Activated gamma-delta T cell treated with Interleukin-2 at 50 U/mL for 16 hours (primary cell): Measurements from ENCODE around the gene DBH.

Experiments used
- DNase-seq: peaks from one replicate; pipeline ENCODE4 v3.0.0-alpha.2; 2020

DBH gene

DNA sequence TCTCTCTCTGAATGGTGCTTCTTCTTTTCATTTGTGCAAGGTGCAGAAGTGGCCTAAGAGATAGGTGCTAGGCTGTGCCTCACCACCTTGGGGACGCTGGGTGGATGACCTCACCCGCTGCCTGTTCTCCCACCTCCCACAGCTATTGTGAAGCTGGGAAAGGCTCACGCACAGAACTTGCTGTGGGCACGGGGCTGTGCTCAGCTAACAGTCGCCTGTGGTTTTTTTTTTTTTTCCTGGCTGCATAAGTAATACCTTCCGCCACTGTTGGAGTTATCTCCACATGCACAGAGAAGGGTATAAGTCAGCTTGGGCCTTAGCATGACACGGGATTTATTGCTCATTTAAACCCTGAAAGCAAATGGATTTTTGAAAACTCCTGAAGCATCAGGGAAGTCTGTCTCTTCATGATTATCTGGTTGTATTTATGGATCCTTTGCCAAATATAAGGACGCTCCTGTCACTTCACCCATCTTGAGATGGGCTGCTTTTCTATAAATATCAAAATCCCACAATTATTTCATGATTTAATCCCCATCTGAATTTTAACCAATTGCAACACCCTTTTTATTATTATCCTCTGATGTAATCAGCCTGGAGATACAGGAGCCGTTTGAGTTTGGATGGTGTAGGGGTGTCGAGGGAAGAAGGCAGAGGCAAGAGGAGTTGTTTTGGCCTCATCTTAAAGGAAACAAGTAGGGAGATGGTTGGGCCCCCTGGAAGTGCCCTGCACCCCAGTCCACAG, 9.0 kb downstream of the DBH start:
- no peak for DNase-seq

DNA sequence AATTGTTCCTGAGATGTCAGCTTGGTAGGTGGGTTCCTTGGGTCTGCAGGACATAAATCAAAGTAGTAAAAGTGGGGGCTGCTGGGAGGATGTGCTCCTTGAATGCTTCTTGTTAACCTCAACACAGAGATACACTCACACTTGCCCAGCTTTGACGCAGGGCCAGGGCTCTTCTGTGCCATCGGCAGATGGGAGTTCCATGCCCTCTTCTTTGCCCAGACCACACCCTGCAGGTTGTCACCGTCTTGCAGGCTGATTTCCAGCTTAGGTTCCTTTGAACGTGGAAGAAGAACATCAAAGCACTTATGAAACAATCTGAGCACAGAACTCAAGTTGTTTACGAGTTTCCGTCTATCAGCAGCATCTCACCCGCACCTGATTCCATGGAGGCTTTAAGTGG, 11.0 kb downstream of the DBH start:
- no peak for DNase-seq

DNA sequence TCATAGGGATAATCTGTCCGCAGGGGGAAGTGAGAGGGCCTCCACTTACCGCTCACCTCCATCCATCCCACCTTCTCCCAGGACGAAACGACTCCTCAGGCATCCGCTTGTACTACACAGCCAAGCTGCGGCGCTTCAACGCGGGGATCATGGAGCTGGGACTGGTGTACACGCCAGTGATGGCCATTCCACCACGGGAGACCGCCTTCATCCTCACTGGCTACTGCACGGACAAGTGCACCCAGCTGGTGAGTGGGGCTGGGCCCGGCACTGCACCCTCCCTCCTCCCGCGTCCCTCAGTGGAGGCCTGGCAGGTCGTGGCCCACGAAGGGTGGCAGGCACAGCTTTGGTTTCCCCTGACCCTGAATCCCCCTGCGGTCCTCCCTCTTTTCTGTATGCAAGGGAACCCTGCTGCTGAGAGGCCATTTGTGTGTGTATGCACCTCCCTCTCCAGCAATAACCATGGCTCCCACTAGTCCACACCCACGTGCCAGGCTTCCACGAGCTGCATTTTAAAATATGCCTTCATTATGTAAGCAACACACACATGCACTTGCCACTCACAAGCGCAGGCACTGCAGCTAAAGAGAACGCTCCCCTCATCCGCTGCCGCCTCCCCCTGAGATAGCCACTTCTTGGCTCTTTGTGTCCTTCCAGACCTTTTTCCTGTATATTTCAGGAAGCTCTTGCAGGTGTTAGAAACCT, 11.8 kb downstream of the DBH start:
- DNase-seq = no peak

DNA sequence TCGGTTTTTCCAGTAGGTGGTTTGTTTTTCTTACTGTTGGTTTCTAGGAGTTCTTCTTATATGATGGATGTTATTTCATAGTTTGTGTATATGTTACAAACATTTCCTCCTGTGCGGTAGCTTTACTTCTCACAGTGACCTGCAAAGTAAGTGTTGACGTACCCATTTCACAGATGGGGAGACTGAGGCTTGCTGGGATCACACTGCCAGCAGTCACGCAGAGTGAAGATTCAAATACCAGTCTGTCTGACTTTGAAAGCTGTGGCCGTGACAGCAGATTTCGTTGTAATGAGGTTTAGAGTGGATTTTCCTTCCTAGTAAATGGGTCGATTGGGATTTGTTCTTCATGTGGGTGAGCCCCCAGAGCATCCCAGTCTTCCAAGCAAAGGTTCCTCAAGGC, 13.0 kb downstream of the DBH start:
- DNase-seq = no peak

DNA sequence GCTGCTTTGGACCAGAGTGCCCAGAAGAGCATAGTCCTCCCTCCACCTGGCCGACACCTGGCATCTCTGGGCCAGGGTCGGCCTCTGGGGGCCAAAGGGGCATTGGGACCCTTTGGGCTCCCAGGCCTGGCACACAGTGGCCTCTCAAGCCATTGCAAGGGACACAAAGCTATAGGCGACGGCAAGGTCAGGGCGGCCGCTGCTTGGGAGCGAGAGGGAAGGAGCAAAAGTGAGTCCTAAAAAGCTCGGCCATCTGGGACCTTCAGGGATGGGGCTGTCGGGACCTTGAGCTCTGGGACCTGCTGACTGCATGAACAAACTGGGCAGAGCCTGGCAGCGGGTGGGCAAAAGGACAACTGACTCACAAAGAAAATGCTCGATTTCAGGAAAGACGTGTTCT, 13.9 kb downstream of the DBH start:
- no peak for DNase-seq

DNA sequence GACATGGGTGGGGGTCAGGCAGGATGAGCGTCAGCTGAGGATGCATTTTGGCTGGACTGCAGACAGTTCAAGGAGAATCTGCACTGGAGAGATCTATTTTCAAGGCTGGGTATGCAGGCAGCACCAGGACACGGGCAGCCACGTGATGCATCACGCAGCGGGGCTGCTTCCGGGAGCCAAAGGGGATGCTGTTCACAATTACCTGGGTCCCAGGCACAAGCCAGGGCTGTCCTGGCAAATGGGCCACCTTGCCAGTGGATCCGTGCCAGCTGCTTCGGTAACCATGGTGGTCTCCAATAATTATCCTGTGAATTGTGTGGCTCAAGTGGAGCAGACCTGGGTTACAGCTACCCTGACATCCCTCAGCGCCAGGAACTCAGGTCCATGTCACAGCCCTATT, 17.5 kb downstream of the DBH start:
- no peak for DNase-seq

DNA sequence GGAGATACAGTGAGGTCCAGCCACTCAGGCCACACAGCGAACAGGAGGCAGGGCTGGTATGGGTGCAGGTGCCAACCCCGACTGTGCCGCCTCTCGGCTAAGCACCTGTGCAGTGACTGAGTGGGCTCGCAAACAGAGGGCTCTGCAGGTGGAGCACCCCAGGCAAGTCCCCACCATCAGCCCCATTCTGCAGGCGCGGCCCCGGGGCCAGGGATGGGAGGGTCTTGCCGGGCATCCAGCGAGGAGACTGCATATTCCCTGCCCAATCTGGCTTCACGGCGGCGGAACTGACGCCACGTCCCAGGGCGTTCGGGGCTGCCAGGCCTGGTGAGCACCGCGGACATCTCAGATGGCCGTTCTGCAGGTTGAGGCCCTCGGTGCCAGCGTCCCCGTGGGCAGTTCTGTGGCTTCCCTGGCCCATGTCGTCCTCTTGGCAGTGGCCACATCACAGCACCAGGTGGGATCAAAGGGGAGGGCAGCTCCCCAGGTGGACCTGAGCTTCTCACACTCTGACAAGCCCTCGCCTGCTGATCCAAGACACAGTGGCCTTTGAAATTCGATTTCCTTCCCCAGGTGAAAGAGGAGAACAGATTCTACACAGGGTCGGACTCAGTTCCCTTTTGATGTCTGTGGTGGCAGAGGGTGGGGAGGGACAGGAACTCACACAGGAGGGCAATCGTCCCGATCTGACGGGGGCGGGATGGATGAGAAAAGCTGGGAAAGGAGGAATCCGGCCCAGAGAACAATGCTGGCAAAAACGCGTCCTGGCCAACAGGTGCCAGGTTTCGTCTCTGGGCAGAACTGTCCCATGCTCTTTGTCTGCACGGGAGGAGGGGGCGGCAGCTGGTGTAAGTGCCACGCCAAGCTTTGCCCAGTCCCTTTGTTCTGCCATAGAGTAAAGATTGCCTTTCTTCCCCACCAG, 18.8 kb downstream of the DBH start:
- DNase-seq = no peak

DNA sequence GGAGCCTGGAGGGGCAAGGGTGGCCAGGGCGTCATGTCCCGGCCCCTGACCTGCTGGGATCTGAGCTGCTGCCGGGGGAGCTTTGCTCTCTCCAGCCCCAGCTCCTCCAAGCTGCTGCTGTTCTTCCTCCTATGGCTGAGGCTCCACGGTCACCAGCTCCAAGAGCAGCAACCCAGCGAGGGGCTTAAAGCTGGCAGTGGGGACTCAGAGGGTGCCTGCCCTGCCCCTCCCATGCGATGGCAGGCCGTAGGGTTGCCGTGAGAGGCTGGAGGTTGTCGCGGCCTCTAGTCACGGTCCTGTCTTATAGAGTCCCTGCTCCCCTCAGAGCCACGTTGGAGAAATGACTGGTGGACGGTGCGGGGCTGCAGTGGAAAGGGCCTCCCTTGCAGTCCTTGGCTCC, 19.5 kb downstream of the DBH start:
- DNase-seq = no peak

DNA sequence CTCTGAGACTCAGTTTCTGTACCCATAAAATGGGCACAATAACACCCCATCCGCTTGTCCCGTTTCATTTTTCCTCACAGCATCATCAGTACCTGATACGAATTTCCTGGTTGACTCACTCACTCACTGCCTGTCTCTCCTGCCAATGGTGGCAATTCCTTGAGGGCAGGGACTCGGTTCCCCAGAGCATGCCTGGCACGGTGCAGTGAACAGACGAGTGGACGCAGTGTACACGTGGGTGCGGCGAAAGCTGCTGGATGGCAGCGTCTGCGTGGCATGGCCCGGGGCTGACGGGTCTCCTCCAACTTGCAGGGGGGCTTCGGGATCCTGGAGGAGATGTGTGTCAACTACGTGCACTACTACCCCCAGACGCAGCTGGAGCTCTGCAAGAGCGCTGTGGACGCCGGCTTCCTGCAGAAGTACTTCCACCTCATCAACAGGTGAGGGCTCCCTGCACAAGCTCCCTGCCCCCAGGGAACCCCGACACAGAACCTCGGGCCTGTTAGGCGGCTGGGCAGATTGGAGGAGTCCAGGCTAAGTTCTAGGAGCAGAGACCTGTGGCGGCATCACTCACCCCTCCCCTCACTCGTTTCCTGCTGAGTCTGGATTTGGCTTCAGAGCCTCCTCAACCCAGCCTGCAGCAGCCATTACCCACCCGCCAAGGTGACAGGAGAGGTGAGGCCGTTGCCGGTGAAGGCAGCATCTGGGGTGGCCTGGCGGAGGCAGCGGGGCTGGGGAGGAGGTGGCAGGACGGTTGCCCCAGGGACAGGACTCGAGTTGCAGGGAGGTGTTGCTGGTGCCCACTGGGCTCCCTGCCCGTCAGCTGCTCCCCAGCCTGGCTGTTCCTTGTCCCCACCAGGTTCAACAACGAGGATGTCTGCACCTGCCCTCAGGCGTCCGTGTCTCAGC, 20.3 kb downstream of the DBH start:
- DNase-seq = no peak

DNA sequence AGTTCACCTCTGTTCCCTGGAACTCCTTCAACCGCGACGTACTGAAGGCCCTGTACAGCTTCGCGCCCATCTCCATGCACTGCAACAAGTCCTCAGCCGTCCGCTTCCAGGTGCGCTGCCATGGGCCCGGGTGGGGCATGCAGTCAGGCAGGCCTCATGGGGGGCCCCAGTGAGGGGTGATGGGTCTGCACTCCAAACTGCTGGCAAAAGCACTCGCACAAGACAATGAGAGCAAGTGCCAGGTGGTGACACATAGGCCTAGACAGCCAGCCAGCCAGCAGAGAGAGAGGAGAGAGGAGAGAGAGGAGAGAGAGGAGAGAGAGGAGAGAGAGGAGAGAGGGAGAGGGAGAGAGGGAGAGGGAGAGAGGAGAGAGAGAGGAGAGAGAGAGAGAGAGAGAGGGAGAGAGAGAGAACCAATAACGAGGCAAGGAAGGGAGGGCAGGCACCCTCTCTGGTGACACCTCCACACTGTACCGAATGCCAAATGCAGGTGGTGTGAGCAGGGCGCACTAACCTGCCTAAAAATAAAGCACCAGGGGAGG, 21.0 kb downstream of the DBH start:
- DNase-seq = no peak

DNA sequence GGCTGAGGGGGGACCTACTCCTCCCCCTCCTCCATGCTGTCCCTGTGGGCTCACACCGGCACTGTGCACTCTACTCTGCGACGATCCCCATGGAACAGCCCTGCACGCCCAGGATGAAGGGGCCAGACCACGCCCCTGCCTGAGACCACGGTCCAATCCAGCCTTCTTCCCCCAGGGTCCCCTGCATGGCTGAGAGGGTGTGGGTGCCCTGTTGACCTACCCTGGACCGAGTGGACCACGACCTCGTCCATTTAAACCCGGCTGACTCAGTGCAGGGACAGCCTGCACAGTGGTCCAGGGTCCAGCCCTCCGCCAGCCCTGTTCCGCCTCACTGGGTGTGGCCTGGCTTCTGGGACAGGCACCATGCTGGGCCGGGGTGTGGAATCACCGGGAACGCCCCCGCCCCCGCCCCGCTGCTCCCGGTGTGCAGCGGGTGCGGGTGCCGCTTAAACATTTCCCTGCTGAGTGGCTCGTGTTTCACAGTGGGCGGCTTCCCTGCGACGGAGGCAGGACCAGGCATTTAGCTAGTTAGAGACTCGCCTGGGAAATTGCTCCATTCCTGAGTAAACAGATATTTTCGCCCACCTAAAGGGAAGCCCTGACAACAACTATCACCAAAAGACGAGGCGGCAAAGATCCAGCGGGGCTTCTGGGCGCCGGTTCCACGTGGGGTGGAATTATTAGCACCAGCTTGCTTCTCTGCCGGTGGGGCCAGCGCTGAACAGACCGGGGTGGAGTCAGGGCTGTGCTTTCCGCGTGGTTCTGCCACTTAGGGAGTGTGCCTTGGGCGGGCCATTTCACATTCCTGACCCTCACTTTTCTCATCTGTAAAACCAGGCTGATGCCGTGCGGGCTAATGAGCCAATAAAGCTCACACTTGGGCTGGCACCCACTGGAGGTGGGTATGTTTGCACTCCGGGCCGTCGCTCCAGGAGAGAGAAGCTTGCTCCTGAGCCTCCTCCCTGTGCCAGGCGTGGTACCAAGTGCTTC, 22.6 kb downstream of the DBH start:
- no peak for DNase-seq

DNA sequence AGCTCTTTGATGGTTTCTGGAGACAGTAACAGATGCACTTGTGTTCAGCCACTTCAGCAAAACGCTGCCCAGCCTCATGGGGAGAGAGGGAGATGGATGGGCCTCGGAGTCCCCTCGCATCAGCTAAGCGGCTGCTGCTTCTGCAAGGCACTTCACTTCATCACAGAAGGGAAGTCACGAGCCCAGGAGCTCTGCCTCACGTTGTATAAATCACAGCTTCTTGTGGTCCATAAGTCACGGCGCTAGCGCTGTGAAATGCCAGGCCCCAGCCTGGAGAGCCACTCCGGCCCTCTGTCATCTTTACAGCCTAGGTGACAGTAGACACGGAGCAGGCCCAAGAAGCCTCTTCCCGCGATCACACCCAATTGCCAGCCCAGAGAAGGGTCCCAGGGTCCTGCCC, 23.4 kb downstream of the DBH start:
- no peak for DNase-seq

DNA sequence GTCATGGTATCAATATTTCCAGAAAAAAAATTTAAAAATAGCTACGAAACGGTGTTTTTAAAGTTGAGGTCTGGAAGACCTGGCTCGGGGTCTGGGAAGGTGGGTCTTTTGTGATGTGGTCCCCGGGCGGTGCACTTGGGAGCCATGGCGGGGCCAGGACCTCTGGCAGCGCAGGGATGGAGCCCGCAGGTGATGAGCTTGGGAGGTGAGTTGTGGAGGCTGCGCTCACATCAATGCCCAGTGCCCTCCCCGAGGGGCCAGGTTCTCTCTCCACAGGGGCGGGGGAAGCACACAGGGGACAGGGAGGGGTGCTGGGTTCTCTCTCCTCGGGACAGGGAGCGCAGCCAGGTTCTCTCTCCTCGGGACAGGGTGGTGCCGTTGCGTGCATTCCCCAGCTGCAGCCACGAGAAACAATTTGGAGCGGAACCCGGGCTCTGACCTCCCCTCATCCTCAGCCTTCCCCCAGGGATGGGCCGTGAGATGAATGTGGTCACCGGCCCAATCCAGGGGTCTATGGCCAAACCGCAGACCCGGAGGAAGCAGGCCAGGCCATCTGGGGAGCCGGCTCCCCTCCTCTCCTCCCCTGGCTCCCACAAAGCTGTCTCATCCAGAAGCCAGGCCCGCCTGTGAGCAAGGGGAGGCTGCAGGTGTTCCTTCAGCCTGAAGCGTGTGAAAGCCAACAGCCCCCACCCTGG, 25.8 kb downstream of the DBH start:
- no peak for DNase-seq

DNA sequence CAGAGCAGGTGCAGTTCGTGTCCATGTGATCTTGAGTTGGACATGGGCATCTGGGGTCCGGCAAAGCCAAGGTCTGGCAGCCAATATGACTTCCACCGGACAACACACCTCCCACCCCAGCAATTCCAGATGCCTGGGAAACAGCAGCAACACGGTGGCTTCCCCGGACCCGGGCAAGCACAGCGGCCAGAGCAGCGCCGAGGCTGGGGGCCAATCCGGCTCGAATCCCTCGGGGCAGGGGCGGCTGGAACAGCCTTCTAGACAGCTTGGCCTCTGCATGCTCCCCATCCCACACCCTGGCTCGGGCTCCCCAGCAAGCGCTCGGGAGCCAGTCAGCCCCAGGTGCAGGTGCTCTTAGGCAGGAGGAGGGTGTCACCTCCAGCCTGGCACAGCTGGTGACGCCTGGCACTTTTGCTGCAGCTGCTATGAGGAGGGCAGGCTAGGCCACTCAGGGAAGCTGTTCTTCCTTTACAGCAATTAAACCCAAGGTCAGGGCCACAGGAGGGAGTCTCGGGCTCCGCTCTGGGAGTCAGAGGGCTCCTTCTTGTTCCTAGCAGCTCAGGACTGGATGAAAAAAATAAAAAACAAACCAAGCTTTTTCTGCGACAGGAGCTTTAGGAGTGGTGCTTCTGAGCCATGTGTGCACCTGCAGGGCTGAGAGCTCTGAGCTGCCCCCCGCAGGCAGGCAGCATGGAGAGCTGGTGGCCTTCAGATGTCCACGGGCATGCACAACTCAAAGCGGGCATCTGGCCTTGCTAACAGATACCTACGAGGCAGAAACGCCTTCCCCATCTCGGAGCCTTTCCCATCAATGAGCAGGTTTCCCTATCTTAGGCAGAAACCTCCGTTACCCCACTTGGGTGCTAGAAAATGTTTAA, 28.2 kb downstream of the DBH start:
- no peak for DNase-seq

DNA sequence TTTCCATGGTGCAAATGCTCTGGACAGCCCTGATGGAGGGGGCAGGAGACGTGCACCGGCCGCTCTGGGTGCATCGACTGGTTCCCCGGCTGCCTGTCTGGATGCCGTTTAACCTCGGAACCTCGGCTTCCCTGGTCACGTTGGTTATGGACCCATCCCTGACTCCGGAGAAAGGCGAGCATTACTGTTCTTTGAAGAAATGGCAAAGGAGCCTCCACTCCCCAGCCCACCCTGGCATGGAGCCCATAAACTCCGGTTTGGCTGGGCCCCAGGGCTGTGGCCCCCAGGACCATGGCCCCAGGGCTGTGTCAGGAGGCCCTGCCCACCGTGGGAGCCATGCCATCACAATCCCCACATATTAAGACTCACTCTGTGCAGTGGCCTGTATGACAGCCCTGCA, 28.9 kb downstream of the DBH start:
- DNase-seq = no peak

DNA sequence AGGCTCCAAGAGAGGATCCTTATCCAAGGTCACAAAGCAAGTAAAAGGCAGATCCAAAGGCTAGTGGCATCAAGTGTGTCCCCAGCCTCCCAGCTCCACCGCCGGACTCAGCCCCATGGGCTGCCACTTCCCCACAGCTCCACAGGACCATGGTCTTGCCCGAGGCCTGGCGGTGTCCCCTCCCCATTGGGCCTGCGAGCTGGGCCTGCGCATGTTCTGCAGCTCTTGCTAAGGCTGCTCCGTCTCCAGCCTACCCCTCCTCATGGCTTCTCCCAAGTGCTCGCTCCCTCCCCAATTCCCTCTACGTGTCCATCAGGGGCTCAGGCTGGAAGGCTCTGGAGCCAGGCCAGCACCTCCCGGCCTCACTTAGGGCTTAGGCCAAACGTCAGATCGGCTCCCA, 29.4 kb downstream of the DBH start:
- DNase-seq = no peak

DNA sequence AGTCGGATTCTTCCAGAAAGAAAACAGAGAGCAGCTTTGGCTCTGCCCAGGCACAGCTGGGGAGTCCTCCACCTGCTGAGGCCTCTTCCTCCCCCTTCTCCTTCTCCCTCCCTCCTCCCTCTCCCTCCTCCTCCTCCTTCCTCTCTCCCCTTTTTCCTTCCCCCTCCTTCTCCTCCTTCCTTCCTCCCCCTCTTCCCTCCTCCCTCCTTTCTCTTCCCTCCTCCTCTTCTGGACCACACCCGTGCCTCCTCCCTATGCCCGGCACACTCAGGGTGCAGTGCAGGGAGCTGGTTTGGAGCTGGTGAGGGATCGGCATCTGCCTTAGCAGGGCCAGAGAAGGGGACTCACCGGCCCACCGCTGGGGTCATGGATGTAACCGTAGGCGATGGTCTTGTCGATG, 30.2 kb downstream of the DBH start:
- DNase-seq = no peak

DNA sequence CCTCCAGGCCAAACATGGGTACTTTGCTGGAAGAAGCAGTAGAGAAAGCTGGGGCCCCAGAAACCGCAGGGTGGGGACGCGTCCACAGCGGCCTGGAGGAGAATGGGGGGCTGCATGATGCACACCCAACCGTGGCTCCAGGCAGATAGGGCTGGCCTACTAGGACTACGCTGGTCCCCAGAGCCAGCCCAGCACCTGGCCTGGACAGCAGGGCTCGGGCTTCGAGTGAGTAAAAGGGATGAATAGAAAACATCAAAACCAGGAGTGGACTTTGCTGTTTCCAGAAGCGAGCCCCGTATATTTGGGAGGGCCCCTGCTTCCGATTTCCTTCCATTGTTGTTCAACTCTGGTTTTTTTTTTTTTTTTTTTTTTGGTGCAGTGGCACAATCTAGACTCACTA, 30.7 kb downstream of the DBH start:
- DNase-seq = no peak

DNA sequence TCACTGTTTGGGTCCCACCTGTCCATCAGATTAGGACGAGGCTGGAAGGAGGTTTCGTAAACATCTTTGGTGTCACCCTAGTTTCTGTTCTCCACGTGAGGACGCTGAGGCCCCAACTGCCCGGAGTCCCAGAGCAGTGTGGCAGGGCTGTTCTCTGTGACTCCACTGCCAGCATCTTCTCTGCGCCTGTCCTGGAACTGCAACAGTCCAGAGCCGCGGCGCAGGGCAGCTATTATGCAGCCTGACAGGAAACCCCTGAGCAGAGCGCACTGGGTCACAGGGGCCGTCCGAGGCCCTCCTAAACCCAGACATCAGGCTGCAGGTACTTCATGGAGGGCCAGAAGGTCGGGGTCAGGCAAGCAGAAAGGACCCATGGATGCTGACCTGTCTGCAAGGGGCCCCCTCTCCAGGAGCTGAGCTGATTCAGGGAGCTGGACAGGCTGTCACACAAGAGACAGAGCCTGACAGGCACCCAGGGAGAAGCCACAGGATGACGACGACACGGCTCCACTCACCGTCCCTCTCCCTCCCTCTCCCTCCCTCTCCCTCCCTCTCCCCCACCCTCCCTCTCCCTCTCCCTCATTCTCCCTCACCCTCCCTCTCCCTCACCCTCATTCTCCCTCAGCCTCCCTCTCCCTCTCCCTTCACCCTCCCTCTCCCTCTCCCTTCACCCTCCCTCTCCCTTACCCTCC, 31.7 kb downstream of the DBH start:
- DNase-seq = no peak
